Neuron (in vitro differentiated cells): ENCODE measurements around the gene MX2.

Experiments
- H2AFZ ChIP-seq: one replicate; pipeline ENCODE4 v1.6.1; 2013; ENCODE audit warnings: low read depth, mild to moderate bottlenecking, inconsistent platforms, low read length, moderate library complexity
- H3K27me3 ChIP-seq: one replicate; pipeline ENCODE4 v1.6.1; 2013; ENCODE audit warnings: low read length; ENCODE audit not compliant: insufficient read depth
- H3K36me3 ChIP-seq: one replicate; pipeline ENCODE4 v1.6.1; 2013; ENCODE audit warnings: low read length; ENCODE audit not compliant: insufficient read depth
- H3K4me1 ChIP-seq: one replicate; pipeline ENCODE4 v1.6.1; 2013; ENCODE audit warnings: low read length; ENCODE audit not compliant: insufficient read depth
- H3K4me3 ChIP-seq: 2 replicates; pipeline ENCODE4 v1.5.1; 2013; ENCODE audit warnings: mild to moderate bottlenecking, low read length, moderate library complexity
- H3K9me3 ChIP-seq: one replicate; pipeline ENCODE4 v1.6.1; 2013; ENCODE audit warnings: low read length

MX2 gene

DNA sequence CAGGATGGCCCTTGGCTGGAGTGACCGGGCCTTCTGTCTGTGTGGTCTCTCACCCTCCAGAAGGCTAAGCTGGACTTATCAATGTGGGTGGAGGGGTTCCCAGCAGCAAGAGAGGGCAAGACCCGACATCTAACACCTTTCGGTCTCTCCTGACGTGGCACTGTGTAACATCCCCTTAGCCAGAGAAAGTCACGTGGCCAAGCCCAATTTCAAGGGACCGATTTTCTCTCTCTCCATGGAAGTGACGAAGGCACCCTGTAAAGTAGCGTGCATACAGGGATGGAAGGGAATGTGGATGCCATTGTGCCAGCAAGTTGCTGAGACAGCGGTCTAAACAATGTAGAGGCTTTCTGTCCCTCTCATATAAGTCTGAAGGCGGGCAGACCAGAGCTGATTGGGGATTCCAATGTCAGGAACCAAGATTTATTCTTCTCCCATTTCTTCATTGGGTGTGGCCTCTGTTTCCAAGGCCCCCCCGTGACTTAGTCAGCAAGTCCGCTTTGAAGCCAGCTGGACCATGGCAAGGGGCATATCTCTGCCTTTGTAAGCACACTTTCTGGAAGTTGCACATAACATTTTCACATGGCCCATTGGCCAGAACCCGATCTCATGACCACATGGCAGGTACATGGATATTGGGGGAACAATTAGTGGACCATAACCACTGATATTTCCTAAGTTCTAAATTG lies 76.7 kb downstream of the MX2 start:
- H3K36me3 ChIP-seq = no peaks in the 10 kb centered on the region
- no peak overlapping the region for H2AFZ ChIP-seq
- no peaks in the 10 kb centered on the region for H3K9me3 ChIP-seq
- H3K4me1 ChIP-seq = no peaks in the 10 kb centered on the region
- no peaks in the 10 kb centered on the region for H3K27me3 ChIP-seq
- no peak overlapping the region for H3K4me3 ChIP-seq

- H3K27me3 ChIP-seq = no peaks in the 10 kb centered on the region
- H3K9me3 ChIP-seq = no peaks in the 10 kb centered on the region
- H3K4me3 ChIP-seq = no peak overlapping the region
- H2AFZ ChIP-seq = no peak overlapping the region
- H3K36me3 ChIP-seq = no peaks in the 10 kb centered on the region
- no peaks in the 10 kb centered on the region for H3K4me1 ChIP-seq
Observed at GRCh38 chr21:41439248-41439647, 77.4 kb downstream of the MX2 start.

DNA sequence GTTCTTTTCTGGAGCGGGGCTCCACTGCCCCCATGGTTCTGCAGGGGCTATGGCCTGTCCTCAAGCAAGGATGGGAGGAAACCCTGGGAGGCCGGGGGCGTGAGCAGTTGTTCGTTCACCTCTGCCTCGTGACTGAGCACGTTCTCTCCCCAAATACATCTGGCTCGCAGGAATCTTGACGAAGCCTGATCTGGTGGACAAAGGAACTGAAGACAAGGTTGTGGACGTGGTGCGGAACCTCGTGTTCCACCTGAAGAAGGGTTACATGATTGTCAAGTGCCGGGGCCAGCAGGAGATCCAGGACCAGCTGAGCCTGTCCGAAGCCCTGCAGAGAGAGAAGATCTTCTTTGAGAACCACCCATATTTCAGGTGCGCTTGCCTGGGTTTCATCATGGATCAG lies 79.7 kb downstream of the MX2 start:
- no peak overlapping the region for H2AFZ ChIP-seq
- no peaks in the 10 kb centered on the region for H3K9me3 ChIP-seq
- no peaks in the 10 kb centered on the region for H3K4me1 ChIP-seq
- no peaks in the 10 kb centered on the region for H3K27me3 ChIP-seq
- no peaks in the 10 kb centered on the region for H3K36me3 ChIP-seq
- H3K4me3 ChIP-seq = no peak overlapping the region

DNA sequence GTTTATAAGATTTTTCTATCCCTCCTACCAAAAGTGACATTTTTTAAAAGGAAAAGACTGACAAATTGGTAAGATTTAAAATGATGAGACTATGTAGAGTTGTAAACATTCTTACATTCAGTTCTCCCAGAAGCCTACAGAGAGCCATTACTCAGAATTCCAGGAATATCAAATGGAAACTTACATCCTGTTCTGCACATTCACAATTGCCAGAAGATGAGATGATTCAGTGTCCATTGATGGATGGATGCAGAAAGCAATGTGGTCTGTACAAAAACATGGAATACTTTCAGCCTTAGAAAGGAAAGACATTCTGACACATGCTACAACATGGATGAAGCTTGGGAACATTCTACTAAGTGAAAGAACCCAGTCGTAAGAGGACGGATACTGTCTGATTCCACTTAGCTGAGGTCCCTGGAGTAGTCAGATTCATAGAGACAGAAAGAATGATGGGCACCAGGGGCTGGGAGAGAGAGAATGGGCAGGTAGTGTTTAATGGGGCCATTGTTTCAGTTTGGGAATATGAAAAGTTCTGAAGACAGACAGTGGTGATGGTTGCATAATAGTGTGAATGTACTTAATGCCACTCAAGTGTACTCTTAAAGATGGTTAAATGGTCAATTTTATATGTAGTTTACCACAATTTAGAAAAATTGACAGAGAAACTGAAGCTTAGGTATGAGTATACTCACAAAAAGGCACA lies 80.8 kb downstream of the MX2 start:
- no peak overlapping the region for H2AFZ ChIP-seq

DNA sequence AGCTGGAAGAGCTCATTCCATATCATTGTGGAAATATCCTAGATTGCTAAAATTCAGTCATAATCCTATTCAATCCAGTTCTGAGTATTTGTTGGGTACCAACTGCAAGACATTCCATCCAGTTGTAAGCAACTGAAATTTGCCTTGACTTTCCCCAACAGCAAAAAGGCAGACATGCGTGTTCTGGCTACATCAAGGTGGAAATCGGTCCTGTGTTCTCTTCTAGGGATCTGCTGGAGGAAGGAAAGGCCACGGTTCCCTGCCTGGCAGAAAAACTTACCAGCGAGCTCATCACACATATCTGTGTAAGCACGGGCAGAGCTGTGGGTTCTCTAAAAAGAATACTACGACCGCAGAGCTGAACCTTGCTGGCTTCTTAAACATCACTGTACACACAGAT lies 81.7 kb downstream of the MX2 start:
- no peaks in the 10 kb centered on the region for H3K27me3 ChIP-seq
- H2AFZ ChIP-seq = no peak overlapping the region
- H3K9me3 ChIP-seq = no peaks in the 10 kb centered on the region
- H3K4me1 ChIP-seq = no peaks in the 10 kb centered on the region
- H3K36me3 ChIP-seq = no peaks in the 10 kb centered on the region
- H3K4me3 ChIP-seq = no peak overlapping the region

More for the DNA sequence above, 80.8 kb downstream of the MX2 start:
- Histone ChIP-seq H3K4me3 (no peak overlapping the region), H3K36me3 (no peaks in the 10 kb centered on the region), H3K4me1 (no peaks in the 10 kb centered on the region), H3K27me3 (no peaks in the 10 kb centered on the region), H3K9me3 (no peaks in the 10 kb centered on the region)

GRCh38 chr21:41444703-41445464 lies 83.1 kb downstream of the MX2 start:
- H3K9me3 ChIP-seq = no peaks in the 10 kb centered on the region
- H3K4me1 ChIP-seq = no peaks in the 10 kb centered on the region
- H3K27me3 ChIP-seq = no peaks in the 10 kb centered on the region
- no peak overlapping the region for H2AFZ ChIP-seq
- H3K4me3 ChIP-seq = no peak overlapping the region
- H3K36me3 ChIP-seq = no peaks in the 10 kb centered on the region

DNA sequence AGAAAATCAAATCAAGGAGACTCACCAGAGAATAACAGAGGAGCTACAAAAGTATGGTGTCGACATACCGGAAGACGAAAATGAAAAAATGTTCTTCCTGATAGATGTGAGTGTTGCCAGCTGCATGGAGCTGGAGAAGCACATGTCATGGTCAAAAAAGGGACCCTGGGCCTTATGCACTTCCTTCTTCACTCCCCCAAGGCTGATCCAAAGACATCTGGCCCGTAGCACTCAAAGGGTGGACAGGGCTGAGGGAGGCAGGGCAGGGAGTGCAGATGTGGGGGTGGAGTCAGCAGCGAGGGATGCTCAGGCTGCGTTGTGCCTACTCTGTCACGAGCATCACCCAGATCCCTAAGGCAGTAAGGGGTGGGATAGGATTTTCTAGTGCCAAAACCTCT lies 83.6 kb downstream of the MX2 start:
- H3K36me3 ChIP-seq = no peaks in the 10 kb centered on the region
- H3K4me3 ChIP-seq = no peak overlapping the region
- no peak overlapping the region for H2AFZ ChIP-seq
- H3K27me3 ChIP-seq = no peaks in the 10 kb centered on the region
- no peaks in the 10 kb centered on the region for H3K4me1 ChIP-seq
- no peaks in the 10 kb centered on the region for H3K9me3 ChIP-seq

GRCh38 chr21:41446586-41446985 lies 84.8 kb downstream of the MX2 start:
- no peaks in the 10 kb centered on the region for H3K36me3 ChIP-seq
- no peak overlapping the region for H3K4me3 ChIP-seq
- no peaks in the 10 kb centered on the region for H3K4me1 ChIP-seq
- H2AFZ ChIP-seq = no peak overlapping the region
- no peaks in the 10 kb centered on the region for H3K9me3 ChIP-seq
- no peaks in the 10 kb centered on the region for H3K27me3 ChIP-seq

DNA sequence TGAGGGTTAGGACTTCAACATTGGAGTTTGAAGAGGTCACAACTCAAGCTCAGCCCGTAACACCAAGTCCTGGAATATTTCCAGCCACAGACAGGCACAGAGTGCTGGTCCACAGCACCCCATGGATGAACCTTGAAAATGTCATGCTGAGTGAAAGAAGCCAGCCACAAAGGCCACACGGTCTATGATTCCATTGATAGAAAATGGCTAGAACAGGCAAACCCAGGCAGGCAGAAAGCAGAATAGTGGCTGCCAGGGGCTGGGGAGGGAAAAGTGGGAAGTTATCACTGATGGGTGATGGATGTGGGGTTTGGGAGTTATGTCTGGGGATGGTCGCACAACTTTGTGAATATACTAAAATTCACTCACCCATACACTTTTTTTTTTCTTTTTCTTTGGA lies 85.5 kb downstream of the MX2 start:
- Histone ChIP-seq H3K36me3 (no peaks in the 10 kb centered on the region), H3K9me3 (no peaks in the 10 kb centered on the region), H3K4me3 (no peak overlapping the region), H3K27me3 (no peaks in the 10 kb centered on the region), H2AFZ (no peak overlapping the region), H3K4me1 (no peaks in the 10 kb centered on the region)

GRCh38 chr21:41449613-41450012 lies 87.8 kb downstream of the MX2 start:
- H3K4me1 ChIP-seq = no peaks in the 10 kb centered on the region
- H3K36me3 ChIP-seq = no peaks in the 10 kb centered on the region
- no peaks in the 10 kb centered on the region for H3K27me3 ChIP-seq

GRCh38 chr21:41451753-41452676 lies 90.2 kb downstream of the MX2 start:
- Histone ChIP-seq H3K9me3 (no peaks in the 10 kb centered on the region), H3K4me3 (no peak overlapping the region), H3K36me3 (no peaks in the 10 kb centered on the region), H2AFZ (no peak overlapping the region), H3K4me1 (no peaks in the 10 kb centered on the region), H3K27me3 (no peaks in the 10 kb centered on the region)

More at GRCh38 chr21:41449613-41450012, 87.8 kb downstream of the MX2 start:
- no peak overlapping the region for H3K4me3 ChIP-seq
- H2AFZ ChIP-seq = no peak overlapping the region
- H3K9me3 ChIP-seq = no peaks in the 10 kb centered on the region

DNA sequence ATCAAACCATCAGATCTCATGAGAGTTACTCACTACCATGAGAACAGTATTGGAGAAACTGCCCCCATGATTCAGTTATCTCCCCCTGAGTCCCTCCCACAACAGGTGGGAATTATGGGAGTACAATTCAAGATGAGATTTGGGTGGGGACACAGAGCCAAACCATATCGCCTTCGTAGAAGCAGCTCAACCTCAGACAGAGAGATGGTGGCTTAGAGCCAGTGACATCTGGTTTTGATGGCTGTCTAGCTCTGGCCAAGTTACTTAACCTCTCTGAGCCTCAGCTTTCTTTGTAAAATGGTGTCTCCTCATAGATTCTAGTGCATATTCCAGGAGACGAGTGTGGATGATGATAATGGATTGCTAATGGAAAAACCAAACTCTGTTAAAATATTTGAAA lies 91.4 kb downstream of the MX2 start:
- H3K4me1 ChIP-seq = no peaks in the 10 kb centered on the region
- no peaks in the 10 kb centered on the region for H3K9me3 ChIP-seq
- no peak overlapping the region for H2AFZ ChIP-seq
- no peaks in the 10 kb centered on the region for H3K36me3 ChIP-seq
- no peaks in the 10 kb centered on the region for H3K27me3 ChIP-seq
- H3K4me3 ChIP-seq = no peak overlapping the region
